Activated gamma-delta T cell (primary cell): ENCODE measurements around the gene LRR1.
"Not testable (repeated sequence)": the region's sequence is repeated elsewhere in the genome, so short reads cannot be mapped to it uniquely, and the experiment has no call there.

Experiments used
- DNase-seq: peaks from one replicate; lab custom pipeline; 2025; lab: John Stamatoyannopoulos, UW
- total RNA-seq, 2 donors: gene quantifications; one replicate each; lab custom pipeline; 2026; lab: John Stamatoyannopoulos, UW

LRR1 gene
- 15.5 to 16.5 reads per million in 2 donors for total RNA-seq

- DNase-seq = peak; percentile 70
Observed at GRCh38 chr14:49598485-49599300, at the start of gene LRR1. TSS of gene LRR1 (plus strand) at chr14:49598940. CDS start at chr14:49599021, 81 bp downstream.

GRCh38 chr14:49549446-49549845, 49.3 kb upstream of the LRR1 start:
- DNase-seq = no peak

GRCh38 chr14:49549881-49550280, 48.9 kb upstream of the LRR1 start:
- no peak for DNase-seq

GRCh38 chr14:49550286-49551184, 48.2 kb upstream of the LRR1 start:
- no peak for DNase-seq

GRCh38 chr14:49551569-49551968, 47.2 kb upstream of the LRR1 start:
- no peak for DNase-seq

- DNase-seq = no peak
Observed at GRCh38 chr14:49553106-49553505, 45.6 kb upstream of the LRR1 start.

- no peak for DNase-seq
Observed at GRCh38 chr14:49553892-49554291, 44.8 kb upstream of the LRR1 start.

- no peak for DNase-seq
Observed at GRCh38 chr14:49559979-49560768, 38.6 kb upstream of the LRR1 start.

- DNase-seq = no peak
Observed at GRCh38 chr14:49566714-49567113, 32.0 kb upstream of the LRR1 start.

- no peak for DNase-seq
Observed at GRCh38 chr14:49569281-49569680, 29.5 kb upstream of the LRR1 start.

GRCh38 chr14:49574038-49574437, 24.7 kb upstream of the LRR1 start:
- DNase-seq = no peak

GRCh38 chr14:49578141-49578540, 20.6 kb upstream of the LRR1 start:
- no peak for DNase-seq

- no peak for DNase-seq
Observed at GRCh38 chr14:49579841-49580240, 18.9 kb upstream of the LRR1 start.

GRCh38 chr14:49581209-49582112, 17.3 kb upstream of the LRR1 start:
- no peak for DNase-seq

- no peak for DNase-seq
Observed at GRCh38 chr14:49582113-49582977, 16.4 kb upstream of the LRR1 start.

- DNase-seq = no peak
Observed at GRCh38 chr14:49583629-49584028, 15.1 kb upstream of the LRR1 start.

- DNase-seq = no peak
Observed at GRCh38 chr14:49584058-49584457, 14.7 kb upstream of the LRR1 start.

GRCh38 chr14:49584981-49585640, 13.6 kb upstream of the LRR1 start:
- not testable (repeated sequence) for DNase-seq
